Medulla oblongata (tissue), 1 donor: Measurements from ENCODE around the gene ADM.

ENCODE experiments used
- DNase-seq: peaks from one replicate; pipeline ENCODE4 v3.0.0-alpha.2; 2015; ENCODE audit errors: extremely low spot score

The ADM gene

GRCh38 chr11:10309163-10310093 is 4.6 kb downstream of the ADM start:
- DNase-seq: peak; percentile 81

- DNase-seq: no peak
Observed at GRCh38 chr11:10310301-10310841, 5.5 kb downstream of the ADM start.

DNA sequence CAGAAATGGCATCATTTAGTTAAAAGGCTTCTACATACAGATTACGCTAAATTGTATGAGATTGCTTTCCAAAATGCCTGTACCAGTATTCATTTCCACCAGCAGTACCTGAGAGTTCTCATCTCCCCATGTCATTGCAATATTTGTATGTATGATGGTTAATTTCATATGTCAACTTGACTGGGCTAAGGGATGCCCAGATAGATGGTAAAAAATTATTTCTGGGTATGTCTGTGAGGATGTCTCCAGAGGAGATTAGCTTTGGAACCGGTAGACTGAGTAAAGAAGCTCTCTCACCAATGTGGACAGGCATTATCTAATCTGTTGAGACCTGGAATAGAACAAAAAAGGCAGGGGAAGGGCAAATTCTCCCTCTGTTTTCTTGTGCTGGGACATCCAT is 6.9 kb downstream of the ADM start:
- no peak for DNase-seq

DNA sequence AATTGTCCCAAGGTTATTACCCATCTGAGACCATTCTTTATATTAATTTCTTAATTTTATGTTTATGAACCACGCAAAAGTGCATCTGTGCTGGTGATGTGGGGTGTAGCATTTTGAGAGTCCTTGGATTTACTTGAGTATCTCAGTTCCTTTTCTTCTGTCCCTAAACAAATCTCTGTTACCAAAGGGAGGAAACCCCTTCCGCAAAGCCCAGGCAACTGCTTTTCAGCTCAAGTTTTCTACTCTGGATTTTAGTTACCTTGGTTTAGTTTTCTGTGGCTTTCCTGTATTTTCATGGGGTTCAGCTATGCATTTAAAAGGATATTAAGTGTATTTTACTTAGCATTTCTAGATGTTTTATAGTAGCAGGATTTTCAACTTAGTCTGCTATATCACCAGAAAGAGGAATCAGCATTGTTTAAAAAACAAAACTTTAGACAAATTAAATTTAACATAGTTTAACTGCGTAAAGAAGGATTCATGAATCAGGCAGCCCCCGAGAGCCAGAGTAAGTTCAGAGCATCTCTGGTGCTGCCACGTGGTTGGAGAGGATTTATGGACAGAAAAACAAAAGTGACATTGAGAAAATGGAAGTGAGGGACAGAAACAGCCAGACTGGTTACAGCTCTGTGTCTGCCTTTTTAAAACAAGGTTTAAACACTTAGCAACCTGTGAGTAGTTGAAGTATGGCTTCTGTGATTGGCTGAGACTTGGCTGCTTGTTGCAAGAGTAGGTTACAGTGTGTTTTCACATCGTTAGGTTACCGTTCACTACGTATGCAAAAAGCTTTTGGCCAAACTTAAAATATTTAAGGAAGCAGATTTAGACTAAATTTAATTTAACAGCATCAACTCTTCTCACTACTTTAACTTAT is 9.6 kb downstream of the ADM start:
- DNase-seq: peak; percentile 74

DNA sequence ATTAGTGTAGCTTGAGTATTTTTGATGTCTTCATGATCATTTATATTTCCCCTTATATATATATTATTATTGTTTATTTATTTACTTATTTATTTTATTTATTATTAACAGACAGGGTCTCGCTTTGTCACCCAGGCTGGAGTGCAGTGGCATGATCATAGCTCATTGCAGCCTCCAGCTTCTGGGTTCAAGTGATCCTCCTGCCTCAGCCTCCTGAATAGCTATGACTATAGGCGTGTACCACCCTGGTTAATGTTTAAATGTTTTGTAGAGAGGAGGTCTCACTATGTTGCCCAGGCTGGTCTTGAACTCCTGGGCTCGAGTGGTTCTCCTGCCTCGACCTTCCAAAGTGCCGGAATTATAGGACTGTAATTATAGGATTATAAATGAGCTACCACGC is 10.2 kb downstream of the ADM start:
- no peak for DNase-seq

DNA sequence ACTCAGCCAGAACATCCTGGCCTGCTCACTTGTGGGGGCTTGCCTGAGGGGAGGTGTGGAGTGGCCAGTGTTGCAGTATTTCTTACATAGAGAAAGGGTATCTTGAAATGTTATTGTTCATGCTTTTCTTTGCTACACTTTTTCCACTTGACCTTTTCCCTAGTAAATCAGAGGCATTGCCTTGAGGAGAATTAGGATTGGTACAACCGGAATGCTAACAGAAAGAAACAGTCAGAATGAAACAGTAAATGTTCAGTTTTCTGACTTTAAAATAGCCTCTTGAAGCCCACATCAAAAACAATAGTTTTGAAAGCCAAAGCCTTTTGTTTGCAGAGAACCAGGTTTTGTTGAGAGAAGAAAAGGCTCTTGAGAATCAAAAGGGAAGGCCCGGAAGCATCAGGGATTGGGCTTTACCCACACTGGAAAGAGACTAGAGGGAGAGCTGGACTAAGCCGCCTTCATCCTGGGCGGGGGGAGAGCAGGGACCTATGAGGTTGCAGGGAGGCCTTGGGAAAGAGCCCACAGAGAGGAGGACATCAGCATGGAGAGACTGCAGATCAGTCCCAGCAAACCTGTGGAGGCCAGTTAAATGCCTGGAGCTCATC is 12.4 kb downstream of the ADM start:
- DNase-seq: no peak

- no peak for DNase-seq
Observed at GRCh38 chr11:10317776-10318526, 13.1 kb downstream of the ADM start.

DNA sequence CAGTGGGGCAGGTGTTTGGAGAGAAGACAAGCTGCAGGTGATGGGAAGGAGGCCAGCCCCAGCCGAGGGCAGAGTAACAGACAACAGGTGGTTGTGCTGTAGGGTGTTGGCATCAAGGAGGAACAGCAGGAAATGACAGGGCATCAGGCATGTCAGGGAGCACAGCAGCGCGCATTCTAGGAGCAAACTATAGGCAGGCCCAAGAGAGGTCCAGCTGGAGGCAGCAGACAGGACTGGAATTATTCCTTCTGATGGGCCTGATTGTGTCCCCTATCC is 13.6 kb downstream of the ADM start:
- DNase-seq: no peak

- no peak for DNase-seq
Observed at GRCh38 chr11:10319702-10320558, 15.1 kb downstream of the ADM start.

DNA sequence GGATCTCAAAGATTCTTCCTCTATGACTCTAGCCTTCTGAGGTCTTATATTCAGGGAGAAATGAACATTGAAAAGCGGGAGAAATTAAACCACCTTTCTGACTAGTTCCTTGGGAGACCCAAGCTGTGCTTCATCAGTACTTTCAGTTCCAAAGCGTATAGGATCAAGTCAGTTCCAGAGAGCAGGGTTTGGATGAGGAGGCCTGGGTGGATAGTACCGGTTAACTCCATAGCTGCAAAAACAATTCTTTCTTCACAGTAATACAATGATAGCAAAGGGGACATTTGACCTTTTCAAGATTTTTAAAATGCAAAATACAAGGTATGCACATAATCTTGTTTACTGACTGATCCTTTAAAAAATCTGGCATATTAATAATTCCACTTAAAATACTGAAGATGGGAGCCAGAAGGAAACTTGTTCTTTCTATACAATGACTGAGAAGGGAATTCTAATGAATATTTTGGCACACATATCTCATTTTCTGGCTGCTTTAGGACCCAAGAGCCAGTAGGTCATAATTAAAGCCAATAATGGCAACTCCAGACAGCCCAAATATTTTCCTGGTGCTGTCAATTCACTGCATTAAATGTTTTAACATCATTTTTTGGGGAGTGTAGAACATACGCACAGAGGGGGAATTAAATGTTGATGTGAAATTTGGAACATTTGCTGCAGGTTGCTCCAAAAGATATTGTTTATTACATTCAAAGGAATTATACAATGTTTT is 16.0 kb downstream of the ADM start:
- DNase-seq: no peak

- peak; percentile 48 for DNase-seq
Observed at GRCh38 chr11:10322401-10322800, 17.5 kb downstream of the ADM start.

- peak; percentile 79 for DNase-seq
Observed at GRCh38 chr11:10322830-10323792, 18.2 kb downstream of the ADM start.

DNA sequence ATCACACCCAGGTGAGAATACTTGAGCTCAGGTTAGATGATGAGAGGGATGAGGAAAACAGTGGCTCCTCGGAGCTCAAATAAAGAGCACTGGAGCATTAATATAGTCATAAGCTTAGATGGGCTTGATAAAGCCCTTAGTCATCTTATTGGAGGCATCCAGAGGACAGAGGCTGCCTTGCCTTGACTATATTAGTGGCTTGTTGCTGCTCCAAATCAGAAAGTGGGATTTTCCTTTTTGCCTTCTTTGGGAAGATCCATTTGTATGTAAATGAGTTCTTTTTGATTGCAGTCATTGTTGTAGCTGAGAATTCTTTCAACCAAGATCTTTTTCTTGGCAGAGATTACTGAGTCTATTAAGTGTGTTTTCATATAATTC is 18.9 kb downstream of the ADM start:
- DNase-seq: no peak

GRCh38 chr11:10324474-10324873 is 19.6 kb downstream of the ADM start:
- no peak for DNase-seq

- DNase-seq: no peak
Observed at GRCh38 chr11:10325277-10326011, 20.6 kb downstream of the ADM start.

- DNase-seq: no peak
Observed at GRCh38 chr11:10326012-10326964, 21.4 kb downstream of the ADM start.

DNA sequence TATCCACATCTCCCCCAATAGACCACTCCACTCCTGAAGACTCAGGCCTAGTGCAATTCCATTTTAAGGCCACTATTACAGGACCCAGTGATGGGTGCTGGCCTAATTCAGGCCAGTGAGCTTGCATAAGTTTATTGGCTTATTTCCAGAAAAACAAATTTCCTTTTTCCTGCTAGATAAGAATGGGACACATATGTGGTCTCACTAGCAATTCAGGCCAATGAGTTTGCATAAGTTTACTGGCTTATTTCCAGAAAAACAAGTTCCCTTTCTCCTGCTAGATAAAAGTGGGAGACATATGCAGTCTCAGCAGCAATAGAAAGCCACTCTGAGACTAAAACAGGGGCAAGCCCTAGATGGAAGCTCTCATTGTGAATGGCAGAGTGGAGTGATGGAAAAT is 22.4 kb downstream of the ADM start:
- no peak for DNase-seq
